H9 (cell line): ENCODE data around the gene PRKCB. TPM values are rescaled to one million over a fixed set of nuclear protein-coding genes. Genes with fewer than 3 reads are reported as not detected.

ENCODE experiments used
- DNase-seq: peaks from one replicate; pipeline ENCODE4 v3.0.0-alpha.2; 2017
- H2AFZ ChIP-seq: one replicate; pipeline ENCODE4 v1.6.1; 2013; ENCODE audit warnings: mild to moderate bottlenecking, low read length, control low read depth, moderate library complexity
- H2AK5ac ChIP-seq: 2 replicates; pipeline ENCODE4 v1.6.1; 2013; ENCODE audit warnings: low read length, control low read depth, mixed read lengths; ENCODE audit not compliant: insufficient read length
- H2BK120ac ChIP-seq: one replicate; pipeline ENCODE4 v1.6.1; 2013; ENCODE audit warnings: low read depth, mild to moderate bottlenecking, low read length, control low read depth, inconsistent platforms; ENCODE audit not compliant: poor library complexity, severe bottlenecking
- H2BK12ac ChIP-seq: 2 replicates; pipeline ENCODE4 v1.6.1; 2013; ENCODE audit warnings: low read length, control low read depth, mixed read lengths, low read depth; ENCODE audit not compliant: insufficient read length
- H2BK15ac ChIP-seq: 2 replicates; pipeline ENCODE4 v1.6.1; 2013; ENCODE audit warnings: low read depth, low read length, control low read depth
- H2BK20ac ChIP-seq: one replicate; pipeline ENCODE4 v1.6.1; 2013; ENCODE audit warnings: low read depth, mild to moderate bottlenecking, low read length, control low read depth, inconsistent platforms; ENCODE audit not compliant: poor library complexity, severe bottlenecking
- H2BK5ac ChIP-seq: 2 replicates; pipeline ENCODE4 v1.6.1; 2013; ENCODE audit warnings: low read length, control low read depth, mixed read lengths; ENCODE audit not compliant: insufficient read length
- H3K14ac ChIP-seq: 2 replicates; pipeline ENCODE4 v1.6.1; 2013; ENCODE audit warnings: low read length, control low read depth; ENCODE audit not compliant: insufficient read depth
- H3K18ac ChIP-seq: 2 replicates; pipeline ENCODE4 v1.6.1; 2013; ENCODE audit warnings: low read depth, mild to moderate bottlenecking, mixed read lengths, low read length, control low read depth; ENCODE audit not compliant: insufficient read length
- H3K23ac ChIP-seq: 2 replicates; pipeline ENCODE4 v1.6.1; 2013; ENCODE audit warnings: low read length, control low read depth, mixed read lengths, low read depth; ENCODE audit not compliant: insufficient read length
- H3K23me2 ChIP-seq: 2 replicates; pipeline ENCODE4 v1.6.1; 2013; ENCODE audit warnings: low read depth, mild to moderate bottlenecking, mixed read lengths, low read length, control low read depth; ENCODE audit not compliant: insufficient read length, poor library complexity, severe bottlenecking
- H3K27ac ChIP-seq: 2 replicates; pipeline ENCODE4 v1.5.1; 2013; ENCODE audit warnings: low read length, control low read depth, mixed read lengths, low read depth; ENCODE audit not compliant: insufficient read length
- H3K27me3 ChIP-seq: 2 replicates; pipeline ENCODE4 v1.6.1; 2013; ENCODE audit warnings: low read length, control low read depth, inconsistent platforms; ENCODE audit not compliant: insufficient read depth
- H3K4ac ChIP-seq: 2 replicates; pipeline ENCODE4 v1.6.1; 2013; ENCODE audit warnings: low read depth, mild to moderate bottlenecking, control low read depth, inconsistent platforms, low read length, moderate library complexity
- H3K4me1 ChIP-seq: 2 replicates; pipeline ENCODE4 v1.6.1; 2013; ENCODE audit warnings: low read length, control low read depth, inconsistent platforms; ENCODE audit not compliant: insufficient read depth
- H3K4me2 ChIP-seq: 2 replicates; pipeline ENCODE4 v1.6.1; 2013; ENCODE audit warnings: low read length, control low read depth, mixed read lengths; ENCODE audit not compliant: insufficient read length, insufficient read depth
- H3K56ac ChIP-seq: 2 replicates; pipeline ENCODE4 v1.6.1; 2013; ENCODE audit warnings: low read depth, mild to moderate bottlenecking, mixed read lengths, low read length, control low read depth; ENCODE audit not compliant: insufficient read length
- H3K79me1 ChIP-seq: 2 replicates; pipeline ENCODE4 v1.6.1; 2013; ENCODE audit warnings: low read depth, mild to moderate bottlenecking, moderate library complexity, low read length, control low read depth, inconsistent platforms; ENCODE audit not compliant: insufficient read depth, poor library complexity, severe bottlenecking
- H3K79me2 ChIP-seq: 2 replicates; pipeline ENCODE4 v1.6.1; 2013; ENCODE audit warnings: low read length, control low read depth, inconsistent platforms; ENCODE audit not compliant: insufficient read depth
- H3K9ac ChIP-seq: 2 replicates; pipeline ENCODE4 v1.6.1; 2013; ENCODE audit warnings: low read length, control low read depth, mixed read lengths; ENCODE audit not compliant: insufficient read length; ENCODE audit errors: extremely low read depth
- H3K9me3 ChIP-seq: one replicate; pipeline ENCODE4 v1.6.1; 2013; ENCODE audit warnings: low read depth, low read length, inconsistent platforms; ENCODE audit not compliant: control insufficient read depth
- H3T11ph ChIP-seq: one replicate; pipeline ENCODE4 v1.6.1; 2013; ENCODE audit warnings: mild to moderate bottlenecking, low read length, control low read depth, inconsistent platforms
- H4K20me1 ChIP-seq: one replicate; pipeline ENCODE4 v1.6.1; 2013; ENCODE audit not compliant: control insufficient read depth, insufficient read length, insufficient read depth
- H4K5ac ChIP-seq: 2 replicates; pipeline ENCODE4 v1.6.1; 2013; ENCODE audit warnings: low read depth, mild to moderate bottlenecking, mixed read lengths, low read length, control low read depth; ENCODE audit not compliant: insufficient read length
- H4K8ac ChIP-seq: replicated peaks from 2 replicates; pipeline ENCODE4 v1.6.1; 2013; ENCODE audit warnings: low read length, control low read depth, mixed read lengths, low read depth; ENCODE audit not compliant: insufficient read length
- H4K91ac ChIP-seq: 2 replicates; pipeline ENCODE4 v1.6.1; 2013; ENCODE audit warnings: low read depth, mild to moderate bottlenecking, moderate library complexity, mixed read lengths, low read length, control low read depth; ENCODE audit not compliant: insufficient read length
- H3K27ac Mint-ChIP-seq, 3 experiments: 2 replicates in 2 of 3; 3 replicates in 1 of 3; pipeline ENCODE4 v1.8.0; 2020 to 2021; ENCODE audit warnings: mixed read lengths in 3 of 3, mild to moderate bottlenecking in 1 of 3, moderate library complexity in 1 of 3
- H3K27me3 Mint-ChIP-seq: 2 replicates; pipeline ENCODE4 v1.8.0; 2021; ENCODE audit warnings: low read depth, mild to moderate bottlenecking, moderate library complexity, mixed read lengths
- H3K36me3 Mint-ChIP-seq, 3 experiments: 2 replicates in 2 of 3; 3 replicates in 1 of 3; pipeline ENCODE4 v1.8.0; 2020 to 2021; ENCODE audit warnings: low read depth in 3 of 3, mixed read lengths in 3 of 3; ENCODE audit not compliant: insufficient read depth in 1 of 3
- H3K4me1 Mint-ChIP-seq, 2 experiments: 2 replicates each; pipeline ENCODE4 v1.8.0; 2020; ENCODE audit warnings: mixed read lengths in 2 of 2
- H3K4me3 Mint-ChIP-seq, 2 experiments: 2 replicates in 1 of 2; 3 replicates in 1 of 2; pipeline ENCODE4 v1.8.0; 2020 to 2021; ENCODE audit warnings: mild to moderate bottlenecking in 2 of 2, mixed read lengths in 2 of 2, moderate library complexity in 1 of 2
- H3K9me3 Mint-ChIP-seq, 2 experiments: 2 replicates in 1 of 2; 3 replicates in 1 of 2; pipeline ENCODE4 v1.8.0; 2020; ENCODE audit warnings: mild to moderate bottlenecking in 2 of 2, mixed read lengths in 2 of 2, moderate library complexity in 1 of 2
- WGBS: extraction: QIAGEN DNeasy Blood & Tissue Kit; methylation state at CpG from one replicate; pipeline ENCODE4 v1.1.7; 2013; ENCODE audit warnings: missing lambda C conversion rate, low lambda C conversion rate, mixed read lengths; ENCODE audit not compliant: insufficient read length; ENCODE audit errors: extremely low coverage; 5-methylcytosine and 5-hydroxymethylcytosine counted together
- total RNA-seq: library from RNA; stranded (reverse); gene quantifications from 2 replicates; pipeline ENCODE4 v1.2.1, GENCODE V29; 2021
- TF ChIP-seq, protein P1 (sequence below): fragments of 200-600 bp; sonication (generic); conservative IDR thresholded peaks from 3 replicates; pipeline ENCODE4 v1.8.0; 2021; ENCODE audit warnings: antibody characterized with exemption, mild to moderate bottlenecking

PRKCB gene
- total RNA-seq, 1 experiment from 2014 or later, result 7.0 TPM

DNA sequence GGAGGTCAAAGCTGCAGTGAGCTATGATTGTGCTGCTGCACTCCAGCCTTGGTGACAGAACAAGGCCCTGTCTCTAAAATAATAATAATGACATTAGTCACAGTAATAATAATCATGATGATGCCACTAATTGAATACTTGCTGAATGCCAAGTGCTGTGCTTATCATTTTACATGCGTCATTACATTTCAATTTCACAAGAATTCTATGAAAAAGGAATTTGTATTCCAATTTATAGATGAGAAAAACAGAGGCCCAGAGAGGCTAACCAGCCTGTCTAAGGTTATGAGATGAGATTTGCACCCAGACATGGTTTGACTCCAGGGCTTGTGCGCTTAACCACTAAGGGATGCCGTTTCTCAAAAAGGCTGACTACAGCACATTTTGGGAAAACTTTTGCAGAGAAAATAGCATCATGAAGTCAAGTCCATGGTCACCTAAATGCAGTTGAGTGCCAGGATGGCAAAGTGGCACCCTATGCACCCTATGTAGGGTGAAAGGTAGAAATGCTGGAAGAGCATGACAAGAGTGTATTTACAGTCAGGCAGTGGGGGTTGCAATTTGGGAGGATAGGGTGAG lies 276.0 kb downstream of the PRKCB start:
- no peak overlapping the region for H3K18ac ChIP-seq
- H3K56ac ChIP-seq, result no peak overlapping the region
- no peak overlapping the region for H2BK15ac ChIP-seq
- Mint-ChIP-seq H3K27ac (no peak overlapping the region; a peak in 1 of 7 replicates), H3K27me3 (no peaks in the 10 kb centered on the region), H3K4me1 (peaks cover 24 to 30% of the 10 kb centered on the region in 2 experiments), H3K36me3 (peaks cover 0 to 4% (median 2%) of the 10 kb centered on the region in 3 experiments; a peak in 2 of 7 replicates), H3K4me3 (no peak overlapping the region), H3K9me3 (peaks cover 3 to 4% of the 10 kb centered on the region in 2 experiments; a peak in 2 of 5 replicates)
- no peak overlapping the region for H3K14ac ChIP-seq
- no peak overlapping the region for H4K5ac ChIP-seq
- H3K9me3 ChIP-seq, result no peaks in the 10 kb centered on the region
- no peaks in the 10 kb centered on the region for H3K79me1 ChIP-seq
- H4K8ac ChIP-seq, result no peak overlapping the region
- H2AK5ac ChIP-seq, result no peak overlapping the region
- DNase-seq, result no peak
- no peak overlapping the region for H3K23ac ChIP-seq
- WGBS, result no CpG with 5 or more reads among the region's 3 CpGs
- H3K4me1 ChIP-seq, result peaks cover 3% of the 10 kb centered on the region; the same call in 1 of the 2 replicates
- no peak overlapping the region for H3K4ac ChIP-seq
- H2BK20ac ChIP-seq, result no peak overlapping the region
- no peak overlapping the region for H3K27ac ChIP-seq
- no peaks in the 10 kb centered on the region for H3K23me2 ChIP-seq
- H2BK12ac ChIP-seq, result no peak overlapping the region
- TF ChIP-seq, protein P1, sequence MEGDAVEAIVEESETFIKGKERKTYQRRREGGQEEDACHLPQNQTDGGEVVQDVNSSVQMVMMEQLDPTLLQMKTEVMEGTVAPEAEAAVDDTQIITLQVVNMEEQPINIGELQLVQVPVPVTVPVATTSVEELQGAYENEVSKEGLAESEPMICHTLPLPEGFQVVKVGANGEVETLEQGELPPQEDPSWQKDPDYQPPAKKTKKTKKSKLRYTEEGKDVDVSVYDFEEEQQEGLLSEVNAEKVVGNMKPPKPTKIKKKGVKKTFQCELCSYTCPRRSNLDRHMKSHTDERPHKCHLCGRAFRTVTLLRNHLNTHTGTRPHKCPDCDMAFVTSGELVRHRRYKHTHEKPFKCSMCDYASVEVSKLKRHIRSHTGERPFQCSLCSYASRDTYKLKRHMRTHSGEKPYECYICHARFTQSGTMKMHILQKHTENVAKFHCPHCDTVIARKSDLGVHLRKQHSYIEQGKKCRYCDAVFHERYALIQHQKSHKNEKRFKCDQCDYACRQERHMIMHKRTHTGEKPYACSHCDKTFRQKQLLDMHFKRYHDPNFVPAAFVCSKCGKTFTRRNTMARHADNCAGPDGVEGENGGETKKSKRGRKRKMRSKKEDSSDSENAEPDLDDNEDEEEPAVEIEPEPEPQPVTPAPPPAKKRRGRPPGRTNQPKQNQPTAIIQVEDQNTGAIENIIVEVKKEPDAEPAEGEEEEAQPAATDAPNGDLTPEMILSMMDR, result no peak
- H3K79me2 ChIP-seq, result no peaks in the 10 kb centered on the region
- H4K20me1 ChIP-seq, result no peaks in the 10 kb centered on the region
- H2BK5ac ChIP-seq, result no peak overlapping the region
- H4K91ac ChIP-seq, result no peak overlapping the region
- H2BK120ac ChIP-seq, result no peak overlapping the region
- H3K4me2 ChIP-seq, result no peak overlapping the region
- H3K9ac ChIP-seq, result no peak overlapping the region
- no peak overlapping the region for H3T11ph ChIP-seq
- H2AFZ ChIP-seq, result no peak overlapping the region
- no peaks in the 10 kb centered on the region for H3K27me3 ChIP-seq
